Gastrocnemius medialis (tissue), 4 donors: ENCODE measurements around the gene GALNT5.

Experiments
- POLR2A ChIP-seq, 2 donors: fragments of 450-650 bp; IDR thresholded peaks; one replicate each; pipeline ENCODE4 v1.6.1; 2017; ENCODE audit warnings: antibody characterized with exemption in 2 of 2, mild to moderate bottlenecking in 2 of 2, moderate library complexity in 2 of 2
- TF ChIP-seq, protein P1 (sequence below), 5 experiments: fragments of 450-650 bp in 3 of 5; fragments of 200-600 bp in 2 of 5; sonication (generic) in 2 of 5; IDR thresholded peaks in 4 of 5; conservative IDR thresholded peaks in 1 of 5; 1 replicate in 4 of 5; 2 replicates in 1 of 5; pipeline ENCODE4 v1.5.1; 2016 to 2019; ENCODE audit warnings: antibody characterized with exemption in 5 of 5, mild to moderate bottlenecking in 3 of 5, moderate library complexity in 3 of 5

DNA sequence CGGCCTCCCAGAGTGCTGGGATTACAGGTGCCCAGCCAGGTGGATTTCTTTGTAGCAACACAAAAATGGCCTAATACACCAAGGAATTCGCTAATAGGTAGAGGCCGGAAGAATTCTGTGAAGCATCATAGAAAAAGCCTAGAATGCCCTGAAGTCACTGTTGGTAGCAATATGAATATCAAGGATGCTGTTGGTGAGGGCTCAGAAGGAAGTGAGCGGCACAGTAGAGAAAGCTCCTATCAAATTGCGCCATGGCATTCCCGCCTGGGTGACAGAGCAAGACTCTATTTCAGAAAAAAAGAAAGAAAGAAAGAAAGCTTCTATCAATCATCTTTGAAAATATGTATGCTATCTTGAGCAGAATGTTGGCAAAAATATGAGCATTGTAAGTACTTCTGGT lies 23.8 kb downstream of the GALNT5 start:
- TF ChIP-seq, protein P1, sequence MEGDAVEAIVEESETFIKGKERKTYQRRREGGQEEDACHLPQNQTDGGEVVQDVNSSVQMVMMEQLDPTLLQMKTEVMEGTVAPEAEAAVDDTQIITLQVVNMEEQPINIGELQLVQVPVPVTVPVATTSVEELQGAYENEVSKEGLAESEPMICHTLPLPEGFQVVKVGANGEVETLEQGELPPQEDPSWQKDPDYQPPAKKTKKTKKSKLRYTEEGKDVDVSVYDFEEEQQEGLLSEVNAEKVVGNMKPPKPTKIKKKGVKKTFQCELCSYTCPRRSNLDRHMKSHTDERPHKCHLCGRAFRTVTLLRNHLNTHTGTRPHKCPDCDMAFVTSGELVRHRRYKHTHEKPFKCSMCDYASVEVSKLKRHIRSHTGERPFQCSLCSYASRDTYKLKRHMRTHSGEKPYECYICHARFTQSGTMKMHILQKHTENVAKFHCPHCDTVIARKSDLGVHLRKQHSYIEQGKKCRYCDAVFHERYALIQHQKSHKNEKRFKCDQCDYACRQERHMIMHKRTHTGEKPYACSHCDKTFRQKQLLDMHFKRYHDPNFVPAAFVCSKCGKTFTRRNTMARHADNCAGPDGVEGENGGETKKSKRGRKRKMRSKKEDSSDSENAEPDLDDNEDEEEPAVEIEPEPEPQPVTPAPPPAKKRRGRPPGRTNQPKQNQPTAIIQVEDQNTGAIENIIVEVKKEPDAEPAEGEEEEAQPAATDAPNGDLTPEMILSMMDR (IDR thresholded peaks at IDR 0.05 in 4 of 5, conservative IDR thresholded peaks at IDR 0.05 in 1 of 5), result no peak
- TF ChIP-seq POLR2A (IDR thresholded peaks at IDR 0.05), result no peak
